NB4 (cell line): Measurements from ENCODE around the gene C16orf90.

Experiments
- MYC ChIP-seq: IDR thresholded peaks from 2 replicates; pipeline ENCODE4 v1.6.1; 2011; ENCODE audit warnings: low read depth, low read length
- POLR2A ChIP-seq: IDR thresholded peaks from 2 replicates; pipeline ENCODE4 v1.6.1; 2011; ENCODE audit warnings: mild to moderate bottlenecking; ENCODE audit not compliant: insufficient read length; ENCODE audit errors: extremely low read depth
- TF ChIP-seq, protein P1 (sequence below): IDR thresholded peaks from one replicate; pipeline ENCODE4 v1.5.1; 2012; ENCODE audit warnings: low read depth, low read length
- TF ChIP-seq, protein P2 (sequence below): IDR thresholded peaks from 2 replicates; pipeline ENCODE4 v1.6.1; 2011; ENCODE audit warnings: low read depth, low read length

DNA sequence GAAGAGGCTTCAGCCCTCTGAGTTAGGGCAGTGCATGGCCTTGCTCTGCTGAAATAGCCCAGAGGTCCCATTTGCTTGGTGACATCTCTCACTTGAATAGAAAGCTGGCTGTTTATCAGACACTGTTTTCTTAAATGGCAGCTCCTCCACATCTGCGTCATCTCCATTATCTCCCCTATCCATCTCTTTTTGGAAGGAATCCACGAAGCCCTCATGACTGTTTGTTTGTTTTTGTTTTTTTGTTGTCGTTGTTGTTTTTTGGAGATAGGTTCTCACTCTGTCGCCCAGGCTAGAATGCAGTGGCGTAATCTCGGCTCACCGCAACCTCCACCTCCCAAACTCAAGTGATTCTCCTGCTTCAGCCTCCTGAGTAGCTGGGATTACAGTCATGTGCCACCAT is 35.2 kb downstream of the C16orf90 start:
- TF ChIP-seq, protein P1, sequence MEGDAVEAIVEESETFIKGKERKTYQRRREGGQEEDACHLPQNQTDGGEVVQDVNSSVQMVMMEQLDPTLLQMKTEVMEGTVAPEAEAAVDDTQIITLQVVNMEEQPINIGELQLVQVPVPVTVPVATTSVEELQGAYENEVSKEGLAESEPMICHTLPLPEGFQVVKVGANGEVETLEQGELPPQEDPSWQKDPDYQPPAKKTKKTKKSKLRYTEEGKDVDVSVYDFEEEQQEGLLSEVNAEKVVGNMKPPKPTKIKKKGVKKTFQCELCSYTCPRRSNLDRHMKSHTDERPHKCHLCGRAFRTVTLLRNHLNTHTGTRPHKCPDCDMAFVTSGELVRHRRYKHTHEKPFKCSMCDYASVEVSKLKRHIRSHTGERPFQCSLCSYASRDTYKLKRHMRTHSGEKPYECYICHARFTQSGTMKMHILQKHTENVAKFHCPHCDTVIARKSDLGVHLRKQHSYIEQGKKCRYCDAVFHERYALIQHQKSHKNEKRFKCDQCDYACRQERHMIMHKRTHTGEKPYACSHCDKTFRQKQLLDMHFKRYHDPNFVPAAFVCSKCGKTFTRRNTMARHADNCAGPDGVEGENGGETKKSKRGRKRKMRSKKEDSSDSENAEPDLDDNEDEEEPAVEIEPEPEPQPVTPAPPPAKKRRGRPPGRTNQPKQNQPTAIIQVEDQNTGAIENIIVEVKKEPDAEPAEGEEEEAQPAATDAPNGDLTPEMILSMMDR: no peak
- TF ChIP-seq, protein P2, sequence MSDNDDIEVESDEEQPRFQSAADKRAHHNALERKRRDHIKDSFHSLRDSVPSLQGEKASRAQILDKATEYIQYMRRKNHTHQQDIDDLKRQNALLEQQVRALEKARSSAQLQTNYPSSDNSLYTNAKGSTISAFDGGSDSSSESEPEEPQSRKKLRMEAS: no peak
- TF ChIP-seq POLR2A (no peak), MYC (no peak)
